GM12878 (cell line): ENCODE data around the gene PRCP. TPM values are rescaled to one million over a fixed set of nuclear protein-coding genes. Genes with fewer than 3 reads are reported as not detected.

ENCODE experiments used
- ATAC-seq: fragments of 200-7000 bp; cut with Tn5 transposase; 3 replicates; pipeline ENCODE4 v1.9.1; 2020; ENCODE audit warnings: mild to moderate bottlenecking, moderate library complexity
- BruUV-seq: library from RNA; stranded (reverse); fragments of 400-500 nt; replicated peaks from 2 replicates; lab custom pipeline; 2021; lab: Mats Ljungman, UMichigan
- CTCF ChIA-PET: fragments of 300-600 bp; sonication (Branson Sonifier 250); formaldehyde crosslinking; extraction: SDS; loops from one replicate; lab custom pipeline; 2021; ENCODE audit warnings: inconsistent platforms; lab: Yijun Ruan, JAX
- POLR2A ChIA-PET: fragments of 350-600 bp; formaldehyde crosslinking; extraction: SDS; loops from one replicate; lab custom pipeline; 2021; ENCODE audit warnings: inconsistent platforms; lab: Charles Lee
- RAD21 ChIA-PET: fragments of 300-600 bp; sonication (Branson Sonifier 250); formaldehyde crosslinking; loops from one replicate; lab custom pipeline; 2023; ENCODE audit warnings: antibody characterized with exemption; ENCODE audit not compliant: unreplicated experiment; lab: Charles Lee
- SMC1A ChIA-PET: fragments of 300-600 bp; sonication (Branson Sonifier 250); formaldehyde crosslinking; loops from one replicate; lab custom pipeline; 2023; ENCODE audit not compliant: unreplicated experiment, uncharacterized antibody; lab: Charles Lee
- DNase-seq: peaks from one replicate; pipeline ENCODE4 v3.0.0-alpha.2; 2011; ENCODE audit warnings: low read depth, low spot score
- FAIRE-seq: peaks from 3 replicates; lab custom pipeline; 2011; peaks lifted over from hg19 to GRCh38; lab: Jason Lieb, UNC
- H2AFZ ChIP-seq: 2 replicates; pipeline ENCODE4 v1.6.0; 2011; ENCODE audit warnings: low read depth, low read length, control low read depth; ENCODE audit not compliant: control insufficient read depth
- H3K27ac ChIP-seq: 2 replicates; pipeline ENCODE4 v1.5.1; 2011; ENCODE audit warnings: control low read depth; ENCODE audit not compliant: control insufficient read depth, insufficient read depth
- H3K27me3 ChIP-seq, 2 experiments: replicated peaks in 1 of 2; 2 replicates each; pipeline versions ENCODE4 v1.6.0 to v1.6.1; 2011; ENCODE audit warnings: low read length in 1 of 2; ENCODE audit not compliant: control insufficient read depth in 2 of 2, insufficient read depth in 2 of 2
- H3K36me3 ChIP-seq, 2 experiments: 2 replicates each; pipeline ENCODE4 v1.5.1; 2011; ENCODE audit warnings: low read length in 1 of 2; ENCODE audit not compliant: control insufficient read depth in 2 of 2, insufficient read depth in 2 of 2
- H3K4me1 ChIP-seq: 2 replicates; pipeline ENCODE4 v1.6.1; 2011; ENCODE audit warnings: mild to moderate bottlenecking, low read length, moderate library complexity, mixed read lengths; ENCODE audit not compliant: control insufficient read depth, insufficient read depth
- H3K4me2 ChIP-seq: 2 replicates; pipeline ENCODE4 v1.6.0; 2011; ENCODE audit warnings: control low read depth; ENCODE audit not compliant: control insufficient read depth, insufficient read depth
- H3K4me3 ChIP-seq: fragments of 200-600 bp; sonication (generic); 2 replicates; pipeline ENCODE4 v1.5.1; 2016
- H3K79me2 ChIP-seq: 2 replicates; pipeline ENCODE4 v1.6.0; 2011; ENCODE audit warnings: low read length; ENCODE audit not compliant: control insufficient read depth, insufficient read depth
- H3K9ac ChIP-seq: 2 replicates; pipeline ENCODE4 v1.8.0; 2011; ENCODE audit warnings: low read length, control low read depth, mixed read lengths; ENCODE audit not compliant: control insufficient read depth, insufficient read depth
- H3K9me3 ChIP-seq: replicated peaks from 3 replicates; pipeline ENCODE4 v1.5.1; 2011; ENCODE audit warnings: mild to moderate bottlenecking, low read length; ENCODE audit not compliant: control insufficient read depth, insufficient read depth
- H4K20me1 ChIP-seq: 2 replicates; pipeline ENCODE4 v1.6.0; 2011; ENCODE audit not compliant: control insufficient read depth, insufficient read depth
- PBX3 ChIP-seq: IDR thresholded peaks from 2 replicates; pipeline ENCODE4 v1.6.1; 2011; ENCODE audit warnings: mild to moderate bottlenecking, low read depth, low read length, moderate library complexity; ENCODE audit not compliant: insufficient replicate concordance
- PKNOX1 ChIP-seq: fragments of 450-650 bp; IDR thresholded peaks from 2 replicates; pipeline ENCODE4 v1.6.1; 2016; ENCODE audit warnings: mild to moderate bottlenecking
- SREBF1 ChIP-seq: IDR thresholded peaks from 2 replicates; pipeline ENCODE4 v1.6.1; 2012; ENCODE audit warnings: mild to moderate bottlenecking, low read length
- USF1 ChIP-seq: IDR thresholded peaks from 2 replicates; pipeline ENCODE4 v1.6.1; 2011; ENCODE audit warnings: borderline replicate concordance, low read depth, mild to moderate bottlenecking, moderate library complexity, mixed read lengths, low read length; ENCODE audit not compliant: insufficient read depth; ENCODE audit errors: extremely low read length
- WGBS: methylation state at CpG from one replicate; pipeline ENCODE4 v1.1.6; 2016; ENCODE audit warnings: low lambda C conversion rate; ENCODE audit not compliant: insufficient replicate concordance, insufficient coverage; ENCODE audit errors: missing lambda C conversion rate; 5-methylcytosine and 5-hydroxymethylcytosine counted together
- in situ Hi-C: fragments of 300-500 bp; cut with MboI; formaldehyde crosslinking; loops from 9 replicates; pipeline ENCODE4 v1.14.3; 2018; ENCODE audit warnings: mixed read lengths
- intact Hi-C: fragments of 100-400 bp; cut with micrococcal nuclease; formaldehyde crosslinking; loops from one replicate; pipeline ENCODE4 v1.14.2; 2022; ENCODE audit not compliant: unreplicated experiment
- polyA plus RNA-seq, 11 experiments: library from polyadenylated mRNA; depleted of rRNA in 4 of 11; unstranded in 6 of 11; stranded (reverse) in 5 of 11; fragments of >200 nt; fragmentation: Nextera tagmentation in 4 of 11; fragmentation: Illumina TruSeq in 1 of 11; extraction: Ambion mirVana in 4 of 11; extraction: Trizol in 1 of 11; gene quantifications; 1 replicate in 1 of 11; 2 replicates in 10 of 11; pipeline versions ENCODE4 v1.2.1 to v1.2.3, GENCODE V29; 2011 to 2016; ENCODE audit warnings: inconsistent platforms in 2 of 11, missing spikeins in 2 of 11, low read depth in 1 of 11
- total RNA-seq, 4 experiments: library from RNA; depleted of rRNA in 3 of 4; stranded (reverse); fragments of >200 nt in 3 of 4; fragmentation: Illumina TruSeq in 1 of 4; extraction: Trizol in 1 of 4; gene quantifications; 2 replicates each; pipeline versions ENCODE4 v1.2.1 to v1.2.3, GENCODE V29; 2013 to 2021

Gene PRCP
- total and polyA plus RNA-seq, 10 of the 15 experiments (the other 5 are each of a cell fraction or from before 2014, with no cell fraction given) = 14.9 to 43.6 (median 20.0) TPM

- no peak overlapping the region for H3K9ac ChIP-seq
- no peak for ATAC-seq
- intact Hi-C loops = no loop called here
- TF ChIP-seq USF1 (no peak), PBX3 (peak; percentile 5), SREBF1 (no peak), PKNOX1 (peak; percentile 47; the same call in 1 of the 2 replicates)
- TF ChIP-seq, all 136 proteins: peak for 2
- DNase-seq (no peak), FAIRE-seq (no peak)
- POLR2A ChIA-PET = interaction anchor here (0.8 to 2.2 kb wide), 5 partner anchors 14 to 131 kb away, joined by 3 to 6 read pairs (median 3); no protein-coding TSS in a partner anchor
- WGBS = 100% methylated on average over 1 of the region's 1 CpG
- RAD21 ChIA-PET = interaction anchor here (0.6 to 3.4 kb wide), 8 partner anchors 9 to 130 kb away, joined by 3 to 31 read pairs (median 4); partner anchors contain the start of gene PRCP
- Histone ChIP-seq H4K20me1 (no peaks in the 10 kb centered on the region), H3K79me2 (no peaks in the 10 kb centered on the region), H3K4me3 (no peak overlapping the region), H3K27me3 (no peaks in the 10 kb centered on the region), H3K4me1 (peaks cover 13% of the 10 kb centered on the region), H3K4me2 (no peak overlapping the region), H3K27ac (no peak overlapping the region), H2AFZ (no peak overlapping the region), H3K9me3 (no peaks in the 10 kb centered on the region), H3K36me3 (peaks cover 0 to 2% of the 10 kb centered on the region in 2 experiments; a peak in 2 of 4 replicates)
- SMC1A ChIA-PET = interaction anchor here (0.7 to 6.7 kb wide), 6 partner anchors 14 to 224 kb away, joined by 3 to 85 read pairs (median 6); partner anchors contain the start of gene RAB30
- CTCF ChIA-PET = interaction anchor here (0.7 to 3.5 kb wide), 6 partner anchors 12 to 316 kb away, joined by 3 to 14 read pairs (median 11); no protein-coding TSS in a partner anchor
- in situ Hi-C loops = no loop called here
- BruUV-seq = no TSS peak
Measured at GRCh38 chr11:82932564-82932963, 32.3 kb upstream of the PRCP start.
